ENCODE measurements around the gene TXNRD2.

Gene TXNRD2

DNA sequence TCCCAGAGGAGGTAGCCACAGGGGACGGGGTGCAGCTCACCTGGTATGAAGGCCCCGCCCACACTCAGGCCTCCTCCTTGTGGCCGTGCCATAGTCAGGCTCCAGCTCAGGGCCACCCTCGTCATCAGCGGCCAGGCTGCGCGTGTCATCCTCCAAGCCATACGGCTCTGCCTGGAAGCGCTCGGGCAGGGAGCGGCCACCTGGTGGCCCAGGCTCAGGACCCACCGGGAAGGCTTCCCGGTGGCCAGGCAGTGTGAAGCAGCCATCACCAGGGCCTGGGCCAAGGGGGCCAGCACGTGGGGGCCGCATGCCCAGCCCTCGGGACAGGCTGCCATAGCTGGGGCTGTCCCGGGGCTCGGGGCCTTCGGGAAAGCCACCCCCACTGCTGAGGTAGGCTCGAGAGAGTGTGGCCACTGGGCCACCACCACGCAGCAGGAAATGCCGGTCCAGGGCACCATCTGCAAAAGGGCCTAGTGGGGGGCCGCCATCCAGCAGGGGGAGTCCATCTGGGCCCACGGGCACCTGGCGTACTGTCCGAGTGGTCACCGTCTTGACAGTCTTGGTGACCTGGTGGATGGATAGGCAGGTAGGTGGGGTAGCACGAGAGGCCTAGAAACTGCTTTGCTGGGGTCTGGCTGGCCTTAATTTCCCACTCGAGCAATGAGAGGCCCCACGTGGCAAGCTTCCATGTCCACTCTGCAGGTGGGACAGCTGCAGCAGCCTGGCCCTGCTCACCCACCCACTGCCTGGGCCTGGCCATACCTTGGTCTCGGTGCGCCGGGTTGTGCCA lies 39.7 kb upstream of the TXNRD2 start:
- no peak overlapping the region for H3K27ac ChIP-seq
- DNase-seq (ENCODE audit: low read depth, low spot score), result no peak

DNA sequence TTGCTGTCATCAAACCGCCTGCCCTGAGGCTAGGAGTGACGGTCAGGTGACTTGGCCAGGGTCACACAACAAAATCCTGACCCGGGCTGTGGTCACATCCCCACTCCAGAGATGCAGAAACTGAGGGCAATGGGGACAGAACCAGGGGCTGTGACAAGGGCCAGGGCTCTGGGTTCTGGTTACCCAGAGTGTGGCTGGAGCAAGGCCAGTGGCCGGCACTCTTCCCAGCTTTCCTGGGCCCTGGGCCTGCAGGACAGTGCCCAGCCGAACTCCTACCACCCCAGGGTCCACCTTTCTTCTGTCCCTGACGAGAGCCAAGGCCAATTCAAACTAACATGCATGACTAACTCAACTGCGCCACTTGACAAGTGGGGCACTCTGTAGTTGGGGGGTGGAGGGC lies 39.1 kb upstream of the TXNRD2 start:
- no peak overlapping the region for H3K27ac ChIP-seq

GRCh38 chr22:19979712-19980493 lies 38.3 kb upstream of the TXNRD2 start:
- DNase-seq (ENCODE audit: low read depth, low spot score), result no peak
- no peak overlapping the region for H3K27ac ChIP-seq

More for the DNA sequence above, 39.1 kb upstream of the TXNRD2 start:
- DNase-seq (ENCODE audit: low read depth, low spot score), result no peak

DNA sequence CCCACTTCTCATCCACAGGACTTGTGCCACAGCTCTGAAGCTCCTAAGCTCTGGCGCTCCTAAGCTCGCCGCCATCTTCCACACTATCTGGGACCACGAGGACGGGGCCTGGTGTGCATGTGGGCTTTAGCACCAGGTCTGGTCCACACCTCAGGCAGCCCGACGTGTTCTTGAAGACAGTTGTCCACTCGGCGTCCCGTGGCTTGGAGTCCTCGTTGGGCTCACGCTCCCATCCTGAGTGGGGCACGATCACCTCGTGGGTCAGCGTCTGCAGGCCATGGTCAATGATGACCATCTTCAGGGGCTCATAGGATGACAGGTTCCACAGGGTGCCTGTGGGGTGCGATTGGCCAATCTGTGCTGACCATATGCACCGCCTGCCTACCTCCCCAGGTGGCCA lies 37.1 kb upstream of the TXNRD2 start:
- no peak for DNase-seq (ENCODE audit: low read depth, low spot score)
- H3K27ac ChIP-seq, result no peak overlapping the region

GRCh38 chr22:19977296-19978243 lies 36.0 kb upstream of the TXNRD2 start:
- no peak overlapping the region for H3K27ac ChIP-seq
- DNase-seq (ENCODE audit: low read depth, low spot score), result no peak

DNA sequence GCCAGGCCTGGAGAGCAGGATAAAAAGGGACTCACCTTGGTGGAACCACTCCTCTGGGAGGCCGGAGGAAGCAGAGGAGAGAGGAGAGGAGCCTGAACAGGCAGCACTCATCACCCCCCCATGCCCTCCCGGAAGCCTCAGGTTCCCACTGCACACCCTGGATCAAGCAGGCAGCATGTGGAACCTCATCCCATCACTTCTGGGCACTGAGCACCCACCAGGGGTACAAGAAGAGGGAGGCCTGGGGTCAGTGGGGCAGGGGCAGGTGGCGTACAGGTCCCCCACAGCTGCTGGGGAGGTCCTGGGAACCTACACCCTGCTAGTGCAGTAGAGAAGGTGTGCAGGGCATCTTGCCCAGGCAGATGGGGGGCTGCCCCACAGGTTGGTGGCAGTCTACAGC lies 35.1 kb upstream of the TXNRD2 start:
- no peak for DNase-seq (ENCODE audit: low read depth, low spot score)
- no peak overlapping the region for H3K27ac ChIP-seq

DNA sequence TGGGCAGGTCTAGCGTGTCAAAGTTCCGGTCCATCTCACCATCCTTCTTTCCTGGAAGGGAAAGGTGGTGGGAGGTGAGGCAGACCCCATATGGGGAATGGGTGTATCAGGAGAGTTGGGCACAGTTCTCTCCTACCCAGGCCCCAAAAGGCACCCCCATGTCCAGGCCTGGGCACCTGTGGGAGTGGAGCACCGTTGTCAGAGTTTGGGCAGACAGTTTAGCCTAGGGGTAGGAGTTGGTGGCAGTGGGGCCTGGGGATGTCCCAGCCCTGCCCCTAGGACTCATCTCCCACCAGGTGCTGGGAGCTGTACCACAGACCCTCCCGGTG lies 34.1 kb upstream of the TXNRD2 start:
- H3K27ac ChIP-seq, result no peak overlapping the region
- no peak for DNase-seq (ENCODE audit: low read depth, low spot score)

DNA sequence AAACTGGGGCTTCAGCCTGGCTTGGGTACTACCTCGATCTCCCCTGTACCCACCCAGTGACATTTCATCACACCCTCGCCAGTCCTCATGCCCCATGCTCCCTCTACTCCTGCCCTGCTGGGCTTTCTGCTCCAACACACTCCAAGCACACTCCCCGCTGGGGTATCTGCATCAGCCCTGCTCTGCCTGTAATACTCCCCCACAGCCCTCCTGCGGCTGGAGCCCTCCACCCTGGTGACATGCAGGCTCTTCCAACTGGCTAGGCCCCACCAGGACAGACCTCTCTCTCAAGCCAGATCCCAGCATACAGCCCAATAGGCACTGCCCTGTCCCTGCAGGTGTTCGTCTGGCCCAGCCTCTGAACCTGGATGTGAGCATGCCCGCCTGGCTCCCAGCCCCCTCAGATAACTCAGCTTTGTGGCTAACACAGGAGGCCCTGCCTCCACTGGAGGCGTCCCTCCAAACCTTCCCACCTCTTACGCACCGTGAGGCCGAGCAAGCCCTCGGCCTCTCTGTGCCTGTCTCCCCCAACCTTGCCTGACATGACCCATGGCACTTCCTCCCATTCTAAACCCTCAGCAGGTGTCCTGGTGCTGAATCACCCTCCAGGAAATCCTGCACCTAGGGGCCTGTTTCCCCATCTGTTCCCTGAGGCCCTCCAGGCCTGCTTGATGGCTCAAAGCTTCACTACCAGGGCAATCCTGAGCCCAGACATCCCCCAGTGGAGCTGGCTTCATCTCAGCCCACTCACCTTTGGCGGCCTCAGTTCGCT lies 33.5 kb upstream of the TXNRD2 start:
- no peak overlapping the region for H3K27ac ChIP-seq
- DNase-seq (ENCODE audit: low read depth, low spot score), result no peak

GRCh38 chr22:19974268-19974861 lies 32.7 kb upstream of the TXNRD2 start:
- no peak for DNase-seq (ENCODE audit: low read depth, low spot score)
- no peak overlapping the region for H3K27ac ChIP-seq

- DNase-seq (ENCODE audit: low read depth, low spot score), result no peak
- H3K27ac ChIP-seq, result no peak overlapping the region
Measured at GRCh38 chr22:19973551-19974267, 32.1 kb upstream of the TXNRD2 start.

DNA sequence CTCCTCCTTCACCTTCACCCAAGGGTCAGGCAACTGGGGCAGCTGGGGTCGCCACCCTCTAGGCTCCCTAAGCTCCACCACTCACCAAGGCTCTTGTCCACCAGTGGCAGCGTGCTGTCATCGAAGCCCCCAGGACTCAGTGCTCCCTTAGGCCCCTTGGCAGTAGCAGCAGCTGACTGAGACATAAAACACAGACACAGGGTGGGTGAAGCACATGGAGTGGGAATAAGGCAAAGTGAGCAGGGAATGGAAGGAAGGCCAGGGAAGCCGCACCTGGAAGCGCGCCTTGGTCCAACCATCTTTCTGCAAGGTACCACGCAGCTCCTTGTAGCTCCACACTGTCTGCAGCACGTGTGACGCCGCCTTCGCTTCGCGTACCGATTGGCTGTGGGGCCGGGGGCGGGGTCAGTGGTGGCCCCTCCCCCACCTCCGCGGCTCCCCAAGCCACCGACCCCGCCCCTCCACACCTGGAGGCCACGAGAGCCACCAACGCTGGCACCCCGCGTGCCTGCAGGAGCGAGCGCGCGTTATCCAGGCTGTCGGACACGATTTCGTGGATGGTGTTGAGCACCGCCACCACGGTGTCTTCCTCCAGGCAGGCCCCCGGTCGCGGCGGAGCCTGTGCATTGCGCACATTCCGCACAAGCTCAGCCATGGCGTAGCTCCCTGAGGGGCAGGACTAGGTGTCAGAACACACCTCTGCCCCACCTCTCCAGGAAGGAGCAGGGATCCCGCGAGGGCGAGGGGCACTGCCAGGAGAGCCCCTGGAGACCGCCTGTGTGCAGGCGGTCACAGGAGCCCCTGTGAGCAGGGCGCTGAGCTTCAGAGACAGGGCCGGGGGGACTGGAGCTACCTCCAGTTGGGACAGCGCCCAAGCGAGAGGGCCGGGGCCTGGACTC lies 31.3 kb upstream of the TXNRD2 start:
- no peak for DNase-seq (ENCODE audit: low read depth, low spot score)

GRCh38 chr22:19972251-19972650 lies 30.6 kb upstream of the TXNRD2 start:
- H3K27ac ChIP-seq, result no peak overlapping the region
- DNase-seq (ENCODE audit: low read depth, low spot score), result no peak

More for the DNA sequence above, 31.3 kb upstream of the TXNRD2 start:
- no peak overlapping the region for H3K27ac ChIP-seq

GRCh38 chr22:19971276-19972124 lies 29.9 kb upstream of the TXNRD2 start:
- DNase-seq (ENCODE audit: low read depth, low spot score), result no peak
- no peak overlapping the region for H3K27ac ChIP-seq

DNA sequence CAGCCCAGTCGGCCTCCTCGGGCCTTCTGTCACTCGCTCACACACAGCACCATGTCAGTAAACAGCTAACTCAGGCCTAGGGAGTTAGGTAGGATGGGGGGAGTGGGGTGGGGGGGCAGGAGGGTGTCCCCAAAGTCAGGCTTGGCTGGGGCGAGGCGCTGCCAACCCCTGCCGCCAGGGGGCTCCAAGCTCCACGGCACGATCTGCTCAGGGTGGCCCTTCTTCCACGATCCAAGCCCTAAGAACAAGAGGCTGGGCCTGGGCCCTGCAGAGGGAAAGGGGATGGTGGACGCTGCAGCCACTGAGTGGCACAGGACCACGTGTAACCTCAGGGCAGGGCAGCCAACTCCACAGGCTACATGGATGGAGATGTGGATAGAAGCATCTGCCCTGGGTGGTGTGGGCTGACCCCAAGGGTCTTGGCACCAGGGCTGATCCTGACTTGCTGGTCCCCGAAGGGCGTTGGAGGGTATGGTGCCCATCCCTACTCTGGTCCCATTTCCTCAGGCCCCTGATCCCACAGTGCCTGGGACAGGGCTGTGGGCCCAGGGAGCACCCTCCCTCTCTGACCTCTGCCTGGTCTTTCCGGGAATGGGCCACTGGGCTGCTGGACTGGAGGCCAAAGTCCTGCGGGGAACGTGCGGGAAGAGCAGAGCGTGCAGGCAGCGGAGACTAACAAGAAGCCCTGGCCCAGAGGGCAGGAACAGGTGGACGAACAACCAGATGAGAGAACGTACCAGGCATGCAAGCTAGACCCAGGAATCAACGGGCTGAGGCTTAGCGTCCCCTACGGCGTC lies 29.1 kb upstream of the TXNRD2 start:
- no peak for DNase-seq (ENCODE audit: low read depth, low spot score)
- H3K27ac ChIP-seq, result no peak overlapping the region

DNA sequence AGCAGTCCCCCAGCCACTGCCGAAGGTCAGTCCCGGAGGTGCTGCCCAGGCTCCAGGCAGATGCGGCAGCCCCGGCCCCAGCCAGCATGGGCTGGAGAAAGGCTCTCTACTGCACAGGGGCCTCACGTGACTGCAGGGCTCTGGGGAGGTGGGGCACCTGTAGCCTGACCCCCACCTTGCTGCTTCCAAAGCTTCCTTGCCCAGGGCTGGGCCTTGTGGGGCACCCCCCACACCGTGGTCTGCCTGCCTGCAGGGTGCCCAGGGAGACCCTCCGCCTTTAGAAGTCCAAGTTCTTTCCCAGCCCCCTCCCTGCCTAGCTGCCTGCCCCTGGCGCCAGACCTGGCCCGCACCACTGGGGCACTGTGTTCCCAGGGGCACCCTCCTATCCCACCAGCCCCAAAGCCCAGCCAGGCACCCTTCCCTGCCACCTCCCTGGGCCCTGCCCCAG lies 28.4 kb upstream of the TXNRD2 start:
- H3K27ac ChIP-seq, result no peak overlapping the region
- no peak for DNase-seq (ENCODE audit: low read depth, low spot score)
